ENCODE measurements around the gene LHX5. TPM values are rescaled to one million over a fixed set of nuclear protein-coding genes. Genes with fewer than 3 reads are reported as not detected.

The LHX5 gene
- total RNA-seq, 1 donor from 2014 or later, result 48.4 TPM

DNA sequence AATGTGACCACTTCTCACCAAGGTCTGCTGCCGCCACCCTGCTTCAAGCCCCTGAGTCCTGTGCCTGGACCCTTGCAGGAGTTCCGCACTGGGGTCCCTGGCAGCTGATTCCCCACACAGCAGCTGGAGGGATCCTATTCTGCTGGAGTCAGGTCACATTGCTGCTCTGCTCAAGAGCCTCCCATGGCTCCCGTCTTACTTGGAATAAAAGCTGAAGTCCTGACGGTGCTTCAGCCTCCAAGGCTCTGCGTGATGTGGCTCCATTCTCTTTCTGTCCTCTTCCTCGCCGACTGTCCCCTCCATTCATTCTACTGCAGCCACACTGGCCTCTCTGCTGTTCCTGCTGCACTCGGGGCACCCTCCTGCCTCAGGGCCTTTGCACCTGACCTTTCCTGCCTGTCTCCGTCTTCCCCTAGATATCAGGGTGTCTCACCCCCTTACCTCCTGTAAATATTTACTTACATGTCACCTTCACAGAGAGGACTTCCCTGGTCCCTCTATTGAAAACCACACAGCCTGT is 57.1 kb downstream of the LHX5 start:
- Histone ChIP-seq H2AFZ (replicated peaks) (no peak overlapping the region), H3K9me3 (ENCODE audit: low read depth) (no peaks in the 10 kb centered on the region), H3K27ac (no peak overlapping the region), H3K36me3 (no peaks in the 10 kb centered on the region), H3K4me2 (no peak overlapping the region), H3K9ac (no peak overlapping the region), H3K79me2 (ENCODE audit: low read depth) (no peaks in the 10 kb centered on the region), H3F3A (ENCODE audit: low read depth) (peaks cover 4% of the 10 kb centered on the region), H3K27me3 (no peaks in the 10 kb centered on the region), H4K20me1 (ENCODE audit: low read depth) (no peaks in the 10 kb centered on the region), H3K4me3 (no peak overlapping the region), H3K4me1 (no peaks in the 10 kb centered on the region)
- Mint-ChIP-seq H3K9me3 (no peaks in the 10 kb centered on the region), H3K4me3 (no peak overlapping the region), H3K4me1 (peaks cover 15% of the 10 kb centered on the region), H3K27ac (no peak overlapping the region), H3K36me3 (no peaks in the 10 kb centered on the region), H3K27me3 (ENCODE audit: insufficient read depth, low read depth) (peaks cover 18% of the 10 kb centered on the region)
- TF ChIP-seq EZH2phosphoT487 (IDR thresholded peaks at IDR 0.05) (no peak), EZH2 (IDR thresholded peaks at IDR 0.05) (no peak)
- TF ChIP-seq, protein P1, sequence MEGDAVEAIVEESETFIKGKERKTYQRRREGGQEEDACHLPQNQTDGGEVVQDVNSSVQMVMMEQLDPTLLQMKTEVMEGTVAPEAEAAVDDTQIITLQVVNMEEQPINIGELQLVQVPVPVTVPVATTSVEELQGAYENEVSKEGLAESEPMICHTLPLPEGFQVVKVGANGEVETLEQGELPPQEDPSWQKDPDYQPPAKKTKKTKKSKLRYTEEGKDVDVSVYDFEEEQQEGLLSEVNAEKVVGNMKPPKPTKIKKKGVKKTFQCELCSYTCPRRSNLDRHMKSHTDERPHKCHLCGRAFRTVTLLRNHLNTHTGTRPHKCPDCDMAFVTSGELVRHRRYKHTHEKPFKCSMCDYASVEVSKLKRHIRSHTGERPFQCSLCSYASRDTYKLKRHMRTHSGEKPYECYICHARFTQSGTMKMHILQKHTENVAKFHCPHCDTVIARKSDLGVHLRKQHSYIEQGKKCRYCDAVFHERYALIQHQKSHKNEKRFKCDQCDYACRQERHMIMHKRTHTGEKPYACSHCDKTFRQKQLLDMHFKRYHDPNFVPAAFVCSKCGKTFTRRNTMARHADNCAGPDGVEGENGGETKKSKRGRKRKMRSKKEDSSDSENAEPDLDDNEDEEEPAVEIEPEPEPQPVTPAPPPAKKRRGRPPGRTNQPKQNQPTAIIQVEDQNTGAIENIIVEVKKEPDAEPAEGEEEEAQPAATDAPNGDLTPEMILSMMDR (IDR thresholded peaks at IDR 0.05), result no peak
- no peak for DNase-seq (ENCODE audit: low spot score)

DNA sequence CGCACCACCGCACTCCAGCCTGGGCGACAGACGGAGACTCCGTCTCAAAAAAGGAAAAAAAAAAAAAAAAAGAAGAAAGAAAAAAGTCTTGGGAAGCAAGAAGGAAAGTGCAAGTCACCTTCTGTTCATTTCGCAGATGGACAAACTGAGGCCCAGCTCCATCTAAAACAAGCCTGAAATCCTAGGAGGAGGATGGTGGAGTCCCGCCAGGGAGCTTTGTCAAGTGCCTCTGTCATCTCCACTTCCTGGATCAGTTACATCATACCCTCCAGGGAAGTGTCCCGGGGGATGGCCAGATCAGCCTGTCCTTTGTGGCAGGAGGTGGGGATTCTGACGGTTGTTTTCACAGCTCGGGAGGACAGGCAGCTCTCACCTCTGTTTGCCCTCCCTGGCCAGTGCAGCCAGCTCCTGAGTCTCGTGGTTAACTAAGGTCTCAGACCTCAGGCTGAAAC is 58.2 kb downstream of the LHX5 start:
- H3K4me1 Mint-ChIP-seq, result peaks cover 9% of the 10 kb centered on the region

More for the DNA sequence above, 58.2 kb downstream of the LHX5 start:
- H3K4me3 Mint-ChIP-seq, result no peak overlapping the region
- no peak overlapping the region for H3K27ac Mint-ChIP-seq
- Histone ChIP-seq H3K79me2 (ENCODE audit: low read depth) (no peaks in the 10 kb centered on the region), H3K27ac (no peak overlapping the region), H3F3A (ENCODE audit: low read depth) (no peaks in the 10 kb centered on the region), H2AFZ (replicated peaks) (no peak overlapping the region), H3K4me2 (no peak overlapping the region), H3K4me3 (no peak overlapping the region), H3K27me3 (no peaks in the 10 kb centered on the region), H3K9ac (no peak overlapping the region), H3K4me1 (no peaks in the 10 kb centered on the region), H3K36me3 (no peaks in the 10 kb centered on the region), H3K9me3 (ENCODE audit: low read depth) (no peaks in the 10 kb centered on the region), H4K20me1 (ENCODE audit: low read depth) (no peaks in the 10 kb centered on the region)
- peaks cover 13% of the 10 kb centered on the region for H3K27me3 Mint-ChIP-seq (ENCODE audit: insufficient read depth, low read depth)
- DNase-seq (ENCODE audit: low spot score), result no peak
- no peaks in the 10 kb centered on the region for H3K9me3 Mint-ChIP-seq
- H3K36me3 Mint-ChIP-seq, result no peaks in the 10 kb centered on the region
- TF ChIP-seq EZH2phosphoT487 (IDR thresholded peaks at IDR 0.05), result no peak
- no peak for TF ChIP-seq EZH2 (IDR thresholded peaks at IDR 0.05)
- TF ChIP-seq, protein P1 (IDR thresholded peaks at IDR 0.05), result no peak

Other genes starting within 250 kb of the LHX5 start
- gene SLC8B1, start 136.8 kb downstream of the LHX5 start, total RNA-seq (ENCODE audit: low replicate concordance), result 3.0 and 7.5 TPM in 2 replicates
- 4.9 and 12.0 TPM in 2 replicates for gene PLBD2, start 113.3 kb downstream of the LHX5 start, total RNA-seq (ENCODE audit: low replicate concordance)
- gene SDS, start 68.0 kb downstream of the LHX5 start, total RNA-seq (ENCODE audit: low replicate concordance), result 0.74 TPM in 1 of 2 replicates, not detected in the other
- gene SDSL, start 49.5 kb downstream of the LHX5 start, total RNA-seq (ENCODE audit: low replicate concordance), result 3.1 and 3.5 TPM in 2 replicates

All from neural progenitor cell (in vitro differentiated cells).